HFFc6 (cell line): ENCODE results near the gene BTNL9. TPM values are rescaled to one million over a fixed set of nuclear protein-coding genes. Genes with fewer than 3 reads are reported as not detected.
A peak's percentile ranks its signal among the peaks of the same experiment; 100 is the strongest.
"Not testable (repeated sequence)": the region's sequence is repeated elsewhere in the genome, so short reads cannot be mapped to it uniquely, and the experiment has no call there.

Source experiments
- DNase-seq: peaks from one replicate; pipeline ENCODE4 v3.0.0-alpha.2; 2018
- H3K27ac Mint-ChIP-seq: 2 replicates; pipeline ENCODE4 v1.8.0; 2020; ENCODE audit warnings: mild to moderate bottlenecking, mixed read lengths
- H3K27me3 Mint-ChIP-seq: 2 replicates; pipeline ENCODE4 v1.8.0; 2021; ENCODE audit warnings: mild to moderate bottlenecking, moderate library complexity, mixed read lengths; ENCODE audit not compliant: insufficient read depth
- H3K36me3 Mint-ChIP-seq: 2 replicates; pipeline ENCODE4 v1.8.0; 2021; ENCODE audit warnings: low read depth, mixed read lengths
- H3K4me1 Mint-ChIP-seq: 2 replicates; pipeline ENCODE4 v1.8.0; 2020; ENCODE audit warnings: low read depth, mixed read lengths
- H3K4me3 Mint-ChIP-seq: 2 replicates; pipeline ENCODE4 v1.8.0; 2020; ENCODE audit warnings: mild to moderate bottlenecking, moderate library complexity, mixed read lengths
- H3K9me3 Mint-ChIP-seq: 2 replicates; pipeline ENCODE4 v1.8.0; 2020; ENCODE audit warnings: mild to moderate bottlenecking, mixed read lengths
- CTCF ChIP-seq: fragments of 200-600 bp; sonication (generic); IDR thresholded peaks from 2 replicates; pipeline ENCODE4 v1.5.0; 2021; ENCODE audit warnings: antibody characterized with exemption, mild to moderate bottlenecking
- total RNA-seq, 6 experiments: library from RNA; stranded (reverse); fragmentation: NEBNext Ultra II Directional; extraction: Animal tissue kit (Norgen Biotek cat#: 25700); gene quantifications; 2 replicates in 1 of 6; 3 replicates in 5 of 6; pipeline ENCODE4 v1.2.3, GENCODE V29; 2021

BTNL9 gene
- total RNA-seq, 6 experiments from 2014 or later = not detected

- DNase-seq = no peak
- no peaks in the 10 kb centered on the region for H3K9me3 Mint-ChIP-seq
- H3K4me3 Mint-ChIP-seq = no peak overlapping the region
Observed at GRCh38 chr5:181092428-181092827, 52.4 kb downstream of the BTNL9 start.

DNA sequence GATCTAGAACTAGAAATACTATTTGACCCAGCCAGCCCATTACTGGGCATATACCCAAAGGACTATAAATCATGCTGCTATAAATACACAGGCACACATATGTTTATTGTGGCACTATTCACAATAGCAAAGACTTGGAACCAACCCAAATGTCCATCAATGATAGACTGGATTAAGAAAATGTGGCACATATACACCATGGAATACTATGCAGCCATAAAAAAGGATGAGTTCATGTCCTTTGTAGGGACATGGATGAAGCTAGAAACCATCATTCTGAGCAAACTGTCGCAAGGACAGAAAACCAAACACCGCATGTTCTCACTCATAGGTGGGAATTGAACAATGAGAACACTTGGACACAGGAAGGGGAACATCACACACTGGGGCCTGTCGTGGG is 55.1 kb downstream of the BTNL9 start:
- H3K36me3 Mint-ChIP-seq, H3K4me1 Mint-ChIP-seq, H3K9me3 Mint-ChIP-seq, DNase-seq, H3K27ac Mint-ChIP-seq, H3K4me3 Mint-ChIP-seq, H3K27me3 Mint-ChIP-seq: not testable (repeated sequence)

More at GRCh38 chr5:181092428-181092827, 52.4 kb downstream of the BTNL9 start:
- H3K4me1 Mint-ChIP-seq = no peaks in the 10 kb centered on the region
- H3K27me3 Mint-ChIP-seq = no peaks in the 10 kb centered on the region; the same call in 1 of the 2 replicates
- H3K36me3 Mint-ChIP-seq = no peaks in the 10 kb centered on the region
- TF ChIP-seq CTCF = no peak
- H3K27ac Mint-ChIP-seq = no peak overlapping the region

- H3K36me3 Mint-ChIP-seq, H3K4me3 Mint-ChIP-seq, DNase-seq, H3K27me3 Mint-ChIP-seq, H3K9me3 Mint-ChIP-seq, H3K27ac Mint-ChIP-seq: not testable (repeated sequence)
- H3K4me1 Mint-ChIP-seq = peaks cover 11% of the 10 kb centered on the region; the same call in 1 of the 2 replicates
Observed at GRCh38 chr5:181096721-181097382, 56.8 kb downstream of the BTNL9 start.

DNA sequence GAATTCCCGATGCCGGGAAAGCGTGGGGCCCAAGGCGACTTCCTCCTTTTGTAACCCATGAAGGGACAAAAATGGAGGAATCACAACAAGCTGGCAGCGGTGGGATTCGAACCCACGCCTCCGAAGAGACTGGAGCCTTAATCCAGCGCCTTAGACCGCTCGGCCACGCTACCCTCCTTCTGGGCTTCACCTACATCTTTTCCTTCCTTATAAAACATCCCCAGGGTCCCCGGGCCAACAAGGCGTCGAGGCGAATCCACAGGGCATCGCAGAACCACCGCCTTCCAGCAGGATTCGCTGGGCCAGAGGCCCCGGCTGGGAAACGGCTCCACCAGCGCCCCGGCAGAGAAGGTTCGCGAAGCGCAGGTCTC is 57.3 kb downstream of the BTNL9 start:
- not testable (repeated sequence) for H3K27ac Mint-ChIP-seq, DNase-seq, H3K9me3 Mint-ChIP-seq, H3K36me3 Mint-ChIP-seq, H3K4me3 Mint-ChIP-seq, H3K27me3 Mint-ChIP-seq
- peaks cover 11% of the 10 kb centered on the region; the same call in 1 of the 2 replicates for H3K4me1 Mint-ChIP-seq

DNA sequence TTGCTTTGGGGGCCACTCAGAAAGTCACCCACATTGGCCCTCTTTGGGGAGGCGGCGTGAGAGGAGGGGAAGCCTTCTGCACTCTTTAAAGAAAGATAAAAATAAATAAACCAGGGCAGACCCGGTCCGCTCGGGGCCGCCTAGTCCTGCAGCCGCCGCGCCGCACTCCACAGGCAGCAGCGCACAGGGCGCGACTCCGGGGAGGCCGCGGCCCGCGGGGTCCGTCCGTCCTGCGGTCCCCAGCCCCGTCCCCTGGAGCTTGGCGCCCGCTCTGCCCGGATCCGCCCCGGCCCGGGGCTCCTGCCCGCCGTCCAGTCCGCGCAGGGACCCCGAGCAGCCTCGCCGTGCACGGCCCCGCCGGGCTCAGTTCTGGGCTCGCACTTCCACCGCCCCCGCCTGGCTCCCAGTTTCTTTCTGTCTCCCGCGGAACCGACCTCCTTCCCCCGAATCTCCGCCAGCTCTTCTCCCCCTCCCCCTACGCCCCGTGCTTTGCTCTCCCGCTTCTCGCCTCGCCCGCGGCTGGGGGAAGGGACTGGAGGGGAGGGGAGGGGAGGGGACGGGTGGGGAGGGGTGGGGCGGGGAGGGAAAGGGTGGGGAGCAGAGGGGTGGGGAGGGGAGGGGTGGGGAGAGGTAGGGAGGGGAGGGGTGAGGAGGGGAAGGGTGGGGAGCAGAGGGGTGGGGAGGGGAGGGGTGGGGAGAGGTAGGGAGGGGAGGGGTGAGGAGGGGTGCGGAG is 57.9 kb downstream of the BTNL9 start:
- H3K4me3 Mint-ChIP-seq, DNase-seq, H3K9me3 Mint-ChIP-seq, H3K27me3 Mint-ChIP-seq, H3K27ac Mint-ChIP-seq, H3K36me3 Mint-ChIP-seq: not testable (repeated sequence)
- peaks cover 11% of the 10 kb centered on the region; the same call in 1 of the 2 replicates for H3K4me1 Mint-ChIP-seq

DNA sequence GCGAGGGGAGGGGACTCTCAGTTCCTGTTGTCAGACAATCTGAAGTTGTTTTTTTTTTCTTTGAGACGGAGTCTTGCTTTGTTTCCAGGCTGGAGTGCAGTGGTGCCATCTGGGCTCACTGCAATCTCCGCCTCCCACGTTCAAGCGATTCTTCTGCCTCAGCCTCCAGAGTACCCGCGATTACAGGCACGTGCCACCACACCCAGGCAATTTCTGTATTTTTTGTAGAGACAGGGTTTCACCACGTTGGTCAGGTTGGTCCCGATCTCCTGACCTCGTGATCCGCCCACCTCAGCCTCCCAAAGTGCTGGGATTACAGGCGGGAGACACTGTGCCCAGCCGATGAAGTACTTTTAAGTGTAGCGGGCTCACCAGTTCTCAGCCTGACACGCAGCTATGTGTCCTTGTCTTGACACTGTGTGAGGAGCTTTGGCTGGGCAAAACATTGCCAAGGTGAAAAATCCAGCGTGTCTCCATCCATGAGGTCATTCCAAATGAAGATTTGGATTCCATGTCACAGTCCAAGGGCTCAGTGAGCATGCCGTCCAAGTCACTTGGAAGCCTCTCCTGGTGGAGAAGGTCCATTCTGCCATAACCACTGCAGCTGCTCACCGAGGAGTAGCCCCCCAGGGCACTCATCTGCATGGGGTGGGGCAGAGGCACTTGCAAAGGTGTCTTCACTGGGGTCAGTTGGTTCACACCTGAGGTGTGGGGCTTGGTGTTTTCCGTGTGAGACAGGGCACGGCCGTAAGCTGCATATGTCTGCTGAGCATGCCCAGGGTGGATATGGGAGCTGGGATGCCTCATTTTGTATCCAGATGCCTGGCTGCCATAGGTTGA is 58.9 kb downstream of the BTNL9 start:
- TF ChIP-seq CTCF = no peak
- peaks cover 10% of the 10 kb centered on the region for H3K27me3 Mint-ChIP-seq
- no peak overlapping the region for H3K27ac Mint-ChIP-seq
- no peak for DNase-seq
- peak overlapping the region; percentile 22 for H3K4me3 Mint-ChIP-seq
- peaks cover 13% of the 10 kb centered on the region for H3K4me1 Mint-ChIP-seq
- H3K36me3 Mint-ChIP-seq = no peaks in the 10 kb centered on the region
- no peaks in the 10 kb centered on the region for H3K9me3 Mint-ChIP-seq

DNA sequence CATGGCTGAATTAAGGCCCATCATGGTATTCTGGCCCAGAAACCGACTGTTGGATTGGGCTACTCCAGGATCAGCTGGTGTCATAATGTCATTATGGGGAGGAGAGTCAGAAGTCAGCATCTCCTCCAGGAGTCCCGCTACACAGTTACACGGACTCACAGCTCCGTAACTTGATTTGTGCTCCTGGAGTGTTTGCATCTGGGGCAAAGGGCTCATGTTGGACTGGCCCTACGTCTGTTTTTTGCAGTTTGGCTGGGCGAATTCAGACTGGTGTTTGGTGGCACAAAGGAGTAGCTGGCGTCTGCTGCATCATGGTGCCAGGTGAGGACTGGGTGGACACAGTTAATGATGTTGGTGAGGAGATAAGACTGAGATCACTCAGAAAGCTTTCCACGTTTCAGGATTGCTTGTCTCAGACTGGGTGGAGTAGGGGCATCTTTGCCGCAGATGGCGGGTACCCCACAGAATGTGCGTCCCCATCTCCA is 59.6 kb downstream of the BTNL9 start:
- Mint-ChIP-seq H3K9me3 (no peaks in the 10 kb centered on the region), H3K36me3 (no peaks in the 10 kb centered on the region), H3K4me3 (peak overlapping the region; percentile 79; the same call in 1 of the 2 replicates), H3K27me3 (peaks cover 16% of the 10 kb centered on the region), H3K4me1 (peaks cover 19% of the 10 kb centered on the region), H3K27ac (no peak overlapping the region)
- DNase-seq = no peak
- TF ChIP-seq CTCF = no peak
